ENCODE measurements around the gene DTNA. TPM values are rescaled to one million over a fixed set of nuclear protein-coding genes. Genes with fewer than 3 reads are reported as not detected.

The DTNA gene
- total RNA-seq, 1 donor from 2014 or later = 18.4 TPM

- Histone ChIP-seq H3K27me3 (no peaks in the 10 kb centered on the region), H3K27ac (no peak overlapping the region), H3K36me3 (no peaks in the 10 kb centered on the region), H3K4me1 (no peaks in the 10 kb centered on the region), H3K4me3 (no peak overlapping the region), H3K9me3 (no peaks in the 10 kb centered on the region)
- intact Hi-C loops (cut with DNase I) = no loop called here
- DNase-seq (ENCODE audit: extremely low spot score in 2 of 2) = no peak
- TF ChIP-seq CTCF (IDR thresholded peaks at IDR 0.05) (no peak), POLR2AphosphoS5 (IDR thresholded peaks at IDR 0.05; ENCODE audit: insufficient read depth in 1 of 2, low read depth in 1 of 2) (no peak), POLR2A (IDR thresholded peaks at IDR 0.05) (no peak)
Measured at GRCh38 chr18:34932363-34932762, 222.3 kb downstream of the DTNA start.

GRCh38 chr18:34932792-34933466, 222.8 kb downstream of the DTNA start:
- Histone ChIP-seq H3K9me3 (no peaks in the 10 kb centered on the region), H3K4me3 (no peak overlapping the region), H3K27me3 (no peaks in the 10 kb centered on the region), H3K36me3 (no peaks in the 10 kb centered on the region), H3K27ac (no peak overlapping the region), H3K4me1 (no peaks in the 10 kb centered on the region)
- DNase-seq (ENCODE audit: extremely low spot score in 2 of 2) = no peak
- TF ChIP-seq POLR2AphosphoS5 (IDR thresholded peaks at IDR 0.05; ENCODE audit: insufficient read depth in 1 of 2, low read depth in 1 of 2) = no peak
- TF ChIP-seq POLR2A (IDR thresholded peaks at IDR 0.05) = no peak
- no peak for TF ChIP-seq CTCF (IDR thresholded peaks at IDR 0.05)
- intact Hi-C loops (cut with DNase I) = no loop called here

GRCh38 chr18:34933909-34934661, 224.0 kb downstream of the DTNA start:
- no peaks in the 10 kb centered on the region for H3K9me3 ChIP-seq
- no peaks in the 10 kb centered on the region for H3K36me3 ChIP-seq
- DNase-seq (ENCODE audit: extremely low spot score in 2 of 2) = no peak
- no peaks in the 10 kb centered on the region for H3K4me1 ChIP-seq
- intact Hi-C loops (cut with DNase I) = no loop called here
- H3K4me3 ChIP-seq = no peak overlapping the region
- H3K27me3 ChIP-seq = no peaks in the 10 kb centered on the region
- no peak overlapping the region for H3K27ac ChIP-seq
- TF ChIP-seq POLR2AphosphoS5 (IDR thresholded peaks at IDR 0.05; ENCODE audit: insufficient read depth in 1 of 2, low read depth in 1 of 2) (no peak), CTCF (IDR thresholded peaks at IDR 0.05) (no peak), POLR2A (IDR thresholded peaks at IDR 0.05) (no peak)

GRCh38 chr18:34936772-34937171, 226.7 kb downstream of the DTNA start:
- intact Hi-C loops (cut with DNase I) = no loop called here
- Histone ChIP-seq H3K36me3 (no peaks in the 10 kb centered on the region), H3K9me3 (no peaks in the 10 kb centered on the region), H3K4me3 (no peak overlapping the region), H3K4me1 (no peaks in the 10 kb centered on the region), H3K27me3 (no peaks in the 10 kb centered on the region), H3K27ac (no peak overlapping the region)
- no peak for TF ChIP-seq CTCF (IDR thresholded peaks at IDR 0.05)
- no peak for TF ChIP-seq POLR2A (IDR thresholded peaks at IDR 0.05)
- no peak for TF ChIP-seq POLR2AphosphoS5 (IDR thresholded peaks at IDR 0.05; ENCODE audit: insufficient read depth in 1 of 2, low read depth in 1 of 2)
- no peak for DNase-seq (ENCODE audit: extremely low spot score in 2 of 2)

GRCh38 chr18:34938090-34938489, 228.0 kb downstream of the DTNA start:
- DNase-seq (ENCODE audit: extremely low spot score in 2 of 2) = no peak
- Histone ChIP-seq H3K4me3 (no peak overlapping the region), H3K9me3 (no peaks in the 10 kb centered on the region), H3K36me3 (no peaks in the 10 kb centered on the region), H3K27ac (no peak overlapping the region), H3K4me1 (no peaks in the 10 kb centered on the region), H3K27me3 (no peaks in the 10 kb centered on the region)
- no peak for TF ChIP-seq CTCF (IDR thresholded peaks at IDR 0.05)
- TF ChIP-seq POLR2AphosphoS5 (IDR thresholded peaks at IDR 0.05; ENCODE audit: insufficient read depth in 1 of 2, low read depth in 1 of 2) = no peak
- no peak for TF ChIP-seq POLR2A (IDR thresholded peaks at IDR 0.05)
- intact Hi-C loops (cut with DNase I) = no loop called here

All from vagina (tissue), 2 donors.